ENCODE results near the gene TAS2R7.

DNA sequence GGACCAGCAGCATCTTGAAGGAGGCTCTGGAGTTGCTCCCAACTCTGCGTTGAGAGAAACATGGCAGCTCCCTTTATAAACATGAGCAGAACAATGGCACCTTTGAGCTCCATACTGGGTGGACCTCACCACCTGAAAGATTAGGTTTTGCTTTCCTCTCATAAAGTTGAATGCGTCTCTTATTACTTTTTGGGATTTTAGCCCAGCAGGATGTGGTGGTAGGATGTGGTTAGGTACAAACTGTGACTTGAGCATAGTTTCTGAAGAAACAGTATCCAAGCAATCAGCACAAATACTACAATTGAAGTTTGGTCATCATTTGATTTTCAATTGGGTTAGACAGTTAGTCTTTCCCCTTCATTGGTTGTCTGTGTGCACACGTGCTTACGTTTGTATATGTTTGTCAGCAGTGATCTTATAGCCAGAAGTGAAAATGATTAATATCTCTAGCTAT lies 47.0 kb upstream of the TAS2R7 start, which contains the start of gene PRR4:
- no peak for TF ChIP-seq SUZ12 (IDR thresholded peaks at IDR 0.05)
- TF ChIP-seq BHLHE40 (IDR thresholded peaks at IDR 0.05; ENCODE audit: borderline replicate concordance), result no peak
- no peak for TF ChIP-seq CTBP1 (IDR thresholded peaks at IDR 0.05; ENCODE audit: borderline replicate concordance)
- TF ChIP-seq FOXK2 (IDR thresholded peaks at IDR 0.05), result no peak
